Measurements from ENCODE around the gene UPP1.

UPP1 gene

GRCh38 chr7:48130658-48131108, 41.6 kb downstream of the UPP1 start:
- Histone ChIP-seq H3K36me3 (no peaks in the 10 kb centered on the region), H3K27me3 (ENCODE audit: insufficient read depth, low read depth, severe bottlenecking) (no peaks in the 10 kb centered on the region), H3K4me3 (ENCODE audit: low read depth, low read length) (no peak overlapping the region), H3K27ac (no peak overlapping the region), H3K9me3 (ENCODE audit: severe bottlenecking) (peaks cover 2% of the 10 kb centered on the region)
- no peak for DNase-seq
- no peak for TF ChIP-seq CTCF (IDR thresholded peaks at IDR 0.05; ENCODE audit: low read depth, low read length)

GRCh38 chr7:48132792-48133191, 43.7 kb downstream of the UPP1 start:
- no peak overlapping the region for H3K27ac ChIP-seq
- no peak for DNase-seq
- TF ChIP-seq CTCF (IDR thresholded peaks at IDR 0.05; ENCODE audit: low read depth, low read length) = no peak

GRCh38 chr7:48139459-48139858, 50.4 kb downstream of the UPP1 start:
- no peak for DNase-seq
- no peak overlapping the region for H3K4me3 ChIP-seq (ENCODE audit: low read depth, low read length)
- H3K36me3 ChIP-seq = no peaks in the 10 kb centered on the region
- peaks cover 2% of the 10 kb centered on the region for H3K9me3 ChIP-seq (ENCODE audit: severe bottlenecking)
- peak; percentile 37; the same call in 1 of the 2 replicates for TF ChIP-seq CTCF (IDR thresholded peaks at IDR 0.05; ENCODE audit: low read depth, low read length)
- no peak overlapping the region for H3K27ac ChIP-seq
- H3K27me3 ChIP-seq (ENCODE audit: insufficient read depth, low read depth, severe bottlenecking) = no peaks in the 10 kb centered on the region

More at GRCh38 chr7:48132792-48133191, 43.7 kb downstream of the UPP1 start:
- H3K27me3 ChIP-seq (ENCODE audit: insufficient read depth, low read depth, severe bottlenecking) = no peaks in the 10 kb centered on the region
- H3K9me3 ChIP-seq (ENCODE audit: severe bottlenecking) = no peaks in the 10 kb centered on the region
- no peaks in the 10 kb centered on the region for H3K36me3 ChIP-seq
- H3K4me3 ChIP-seq (ENCODE audit: low read depth, low read length) = no peak overlapping the region

- no peak for TF ChIP-seq CTCF (IDR thresholded peaks at IDR 0.05; ENCODE audit: low read depth, low read length)
- Histone ChIP-seq H3K27ac (no peak overlapping the region), H3K4me3 (ENCODE audit: low read depth, low read length) (no peak overlapping the region), H3K9me3 (ENCODE audit: severe bottlenecking) (peaks cover 2% of the 10 kb centered on the region), H3K36me3 (no peaks in the 10 kb centered on the region), H3K27me3 (ENCODE audit: insufficient read depth, low read depth, severe bottlenecking) (no peaks in the 10 kb centered on the region)
- DNase-seq = no peak
Measured at GRCh38 chr7:48140001-48140681, 51.1 kb downstream of the UPP1 start.

GRCh38 chr7:48141521-48141920, 52.5 kb downstream of the UPP1 start:
- Histone ChIP-seq H3K9me3 (ENCODE audit: severe bottlenecking) (peaks cover 2% of the 10 kb centered on the region), H3K4me3 (ENCODE audit: low read depth, low read length) (no peak overlapping the region), H3K36me3 (no peaks in the 10 kb centered on the region), H3K27me3 (ENCODE audit: insufficient read depth, low read depth, severe bottlenecking) (no peaks in the 10 kb centered on the region), H3K27ac (no peak overlapping the region)
- no peak for DNase-seq
- TF ChIP-seq CTCF (IDR thresholded peaks at IDR 0.05; ENCODE audit: low read depth, low read length) = no peak

GRCh38 chr7:48144291-48144768, 55.3 kb downstream of the UPP1 start:
- H3K36me3 ChIP-seq = no peaks in the 10 kb centered on the region
- H3K4me3 ChIP-seq (ENCODE audit: low read depth, low read length) = no peak overlapping the region
- H3K27ac ChIP-seq = no peak overlapping the region
- H3K27me3 ChIP-seq (ENCODE audit: insufficient read depth, low read depth, severe bottlenecking) = no peaks in the 10 kb centered on the region
- no peak for DNase-seq
- TF ChIP-seq CTCF (IDR thresholded peaks at IDR 0.05; ENCODE audit: low read depth, low read length) = no peak
- H3K9me3 ChIP-seq (ENCODE audit: severe bottlenecking) = peaks cover 2% of the 10 kb centered on the region
